ENCODE measurements around the gene ZNF263.

Gene ZNF263

GRCh38 chr16:3328104-3328503 is 44.8 kb downstream of the ZNF263 start:
- no peak for DNase-seq (ENCODE audit: low read depth)

- DNase-seq (ENCODE audit: low read depth), result no peak
These were observed 45.4 kb downstream of the ZNF263 start for GRCh38 chr16:3328643-3329042.

All from activated T-helper 9 cell treated with anti-CD3 and anti-CD28 coated beads, Interleukin-2, amount 50 U/mL, for 16 hours (primary cell).